ENCODE results near the gene LRRC38.

The LRRC38 gene

DNA sequence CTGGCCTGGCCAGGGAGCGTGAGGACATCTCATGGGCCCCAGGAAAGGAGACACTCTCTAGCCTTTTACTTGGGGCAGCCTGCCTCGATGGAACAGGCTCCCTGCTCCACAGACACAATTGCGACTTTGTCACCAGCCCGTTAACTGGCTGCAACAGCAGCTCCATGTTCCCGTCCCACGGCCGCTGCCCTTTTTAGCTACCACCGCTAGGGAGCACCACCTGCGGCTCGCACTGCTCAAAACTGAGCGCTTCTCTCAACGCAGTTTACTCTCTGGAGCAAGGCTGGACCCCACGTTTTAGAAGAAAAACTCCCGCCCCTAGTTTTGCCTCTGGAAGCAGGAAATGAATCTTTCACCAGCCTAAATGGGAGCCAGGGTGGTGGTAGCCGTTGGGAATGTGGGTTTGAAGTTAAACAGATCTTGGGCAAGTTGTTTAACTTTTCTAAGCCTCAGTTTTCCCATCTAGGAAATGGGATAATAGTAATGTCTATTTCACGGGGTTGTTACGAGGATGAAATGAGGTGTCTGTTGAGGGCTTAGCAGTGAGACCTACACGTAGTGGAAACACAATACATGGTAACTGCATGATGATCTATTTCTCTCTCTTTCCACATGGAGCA lies 3.5 kb upstream of the LRRC38 start:
- no peak for DNase-seq (ENCODE audit: low spot score)

DNA sequence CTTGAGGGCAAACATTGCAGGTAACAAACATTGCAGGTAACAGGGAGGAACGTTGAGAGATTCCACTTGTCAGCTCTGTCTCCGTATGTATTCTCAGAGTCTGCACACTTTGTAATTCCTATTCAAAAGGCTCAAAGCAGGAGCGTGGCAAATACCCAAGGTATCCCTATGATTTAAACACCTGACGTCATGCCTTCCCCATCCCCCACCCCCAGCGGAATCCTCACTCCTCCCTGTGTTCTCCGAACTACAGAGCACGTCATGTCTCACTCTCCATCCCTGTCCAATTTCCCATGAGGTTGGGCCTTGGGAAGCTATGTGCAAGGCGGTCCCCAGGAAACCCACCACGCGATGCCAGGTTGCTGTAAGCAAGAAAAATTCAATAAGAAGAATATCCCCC lies 2.8 kb upstream of the LRRC38 start:
- DNase-seq (ENCODE audit: low spot score), result no peak

DNA sequence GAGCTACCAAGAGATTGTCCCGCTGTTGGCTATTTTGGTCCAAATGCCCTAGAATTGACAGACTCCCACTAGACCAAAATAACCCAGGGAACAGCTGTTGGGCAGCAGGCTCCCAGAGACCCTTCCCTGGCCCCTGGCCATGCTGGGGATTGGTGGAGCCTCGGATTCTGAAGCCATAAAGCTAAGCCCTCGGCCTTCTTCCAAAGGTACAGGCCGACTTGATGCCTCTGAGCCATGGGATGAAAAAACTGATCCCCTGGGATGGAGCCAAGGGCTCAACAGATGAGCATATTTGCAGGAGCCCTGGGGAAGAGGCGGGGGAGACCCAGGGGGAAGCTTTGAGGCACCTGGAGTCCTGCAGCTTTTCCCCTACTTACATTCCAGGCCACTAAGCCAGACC lies 1.0 kb upstream of the LRRC38 start:
- no peak for DNase-seq (ENCODE audit: low spot score)

DNA sequence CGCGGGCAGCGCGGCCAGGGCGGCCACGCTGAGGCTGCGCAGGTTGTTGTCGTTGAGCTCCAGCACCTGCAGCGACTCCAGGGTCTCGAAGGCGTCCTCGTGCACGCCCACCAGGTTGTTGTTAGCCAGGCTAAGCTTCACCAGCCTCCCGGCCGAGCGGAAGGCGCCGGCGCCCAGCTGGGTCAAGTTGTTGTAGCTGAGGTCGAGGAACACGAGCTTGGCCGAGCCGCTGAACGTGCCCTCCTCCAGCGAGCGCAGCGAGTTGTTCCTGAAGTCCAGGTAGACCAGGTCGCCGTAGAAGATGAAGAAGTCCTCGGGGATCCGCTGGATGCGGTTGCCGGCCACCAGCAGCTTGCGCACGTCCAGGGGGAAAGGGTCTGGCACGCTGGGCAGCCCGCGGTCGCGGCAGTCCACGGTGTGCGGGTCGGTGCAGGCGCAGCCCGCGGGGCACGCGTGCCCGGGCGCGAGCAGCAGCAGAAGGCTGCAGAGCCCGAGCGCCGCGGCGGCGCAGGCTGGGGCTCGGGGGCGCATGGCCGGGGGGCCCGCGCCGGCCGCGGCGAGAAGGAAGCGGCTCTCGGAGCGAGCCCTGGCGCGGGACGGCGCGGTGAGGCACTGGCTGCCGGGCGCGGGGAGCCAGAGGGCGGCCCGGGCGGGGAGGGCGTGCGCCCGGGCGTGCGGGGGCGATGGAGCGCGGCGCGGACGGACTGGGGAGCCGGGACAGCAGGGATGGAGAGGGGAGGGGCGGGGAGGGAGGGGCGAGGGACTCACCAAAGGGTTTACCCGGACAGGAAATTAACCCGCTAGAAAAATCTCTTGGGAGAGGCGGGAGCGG lies 524 bp downstream of the LRRC38 start:
- DNase-seq (ENCODE audit: low spot score), result no peak

DNA sequence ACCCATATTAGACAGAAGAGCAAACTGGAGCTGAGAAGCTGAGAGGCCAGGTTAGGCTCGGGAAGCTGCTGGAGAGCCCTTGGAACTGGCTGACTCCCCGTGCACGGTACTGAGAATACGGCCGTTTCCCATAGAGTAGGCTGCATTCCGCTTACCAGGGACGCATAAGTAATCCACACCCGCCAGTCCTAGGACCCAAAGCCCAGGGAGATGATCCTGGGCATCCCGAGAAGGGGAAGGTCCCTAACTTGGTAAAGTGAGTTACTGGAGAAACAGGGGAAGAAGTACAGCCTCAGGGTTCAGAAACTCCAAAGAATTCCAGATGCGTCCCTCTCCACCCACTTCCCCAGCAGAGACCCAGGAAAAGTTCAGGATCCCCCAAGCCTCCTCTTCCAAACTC lies 1.3 kb downstream of the LRRC38 start:
- no peak for DNase-seq (ENCODE audit: low spot score)

DNA sequence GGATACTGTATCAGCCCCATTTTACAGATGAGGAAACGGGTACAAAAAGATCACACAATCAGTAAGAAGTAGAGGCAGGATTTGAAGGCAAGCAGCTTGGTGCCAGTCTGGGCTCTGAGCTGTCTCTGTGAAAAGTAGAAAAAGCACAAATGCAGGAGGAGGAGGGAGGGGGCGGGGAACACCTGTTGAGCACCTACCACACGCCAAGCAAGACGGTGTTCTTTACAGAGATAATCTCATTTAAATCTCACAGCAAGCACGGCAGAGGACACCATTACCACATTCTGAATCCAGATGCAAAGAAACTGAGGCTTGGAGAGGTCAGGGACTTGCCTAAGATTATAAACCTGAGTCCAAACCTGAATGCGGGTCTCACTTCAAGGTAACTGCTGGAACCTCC lies 3.3 kb downstream of the LRRC38 start:
- DNase-seq (ENCODE audit: low spot score), result no peak

DNA sequence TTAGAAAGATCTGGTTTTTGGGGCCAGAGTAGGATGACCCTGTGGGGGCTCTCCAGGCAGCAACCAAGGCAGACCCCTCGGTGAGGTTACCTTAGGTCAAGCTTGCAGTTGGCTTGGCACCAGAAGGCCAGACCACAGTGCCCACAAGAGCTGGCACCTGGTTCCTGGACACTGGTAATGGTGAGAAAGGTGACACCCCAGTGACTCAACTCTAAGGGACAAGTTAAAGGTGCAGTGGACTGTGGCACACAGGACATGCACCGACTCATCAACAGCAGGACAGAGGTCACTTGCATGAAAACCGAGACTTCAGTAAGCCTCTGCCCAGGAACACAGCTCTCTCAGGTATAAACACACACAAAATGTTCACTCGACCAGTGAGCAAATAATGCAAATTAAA lies 6.7 kb downstream of the LRRC38 start:
- no peak for DNase-seq (ENCODE audit: low spot score)

DNA sequence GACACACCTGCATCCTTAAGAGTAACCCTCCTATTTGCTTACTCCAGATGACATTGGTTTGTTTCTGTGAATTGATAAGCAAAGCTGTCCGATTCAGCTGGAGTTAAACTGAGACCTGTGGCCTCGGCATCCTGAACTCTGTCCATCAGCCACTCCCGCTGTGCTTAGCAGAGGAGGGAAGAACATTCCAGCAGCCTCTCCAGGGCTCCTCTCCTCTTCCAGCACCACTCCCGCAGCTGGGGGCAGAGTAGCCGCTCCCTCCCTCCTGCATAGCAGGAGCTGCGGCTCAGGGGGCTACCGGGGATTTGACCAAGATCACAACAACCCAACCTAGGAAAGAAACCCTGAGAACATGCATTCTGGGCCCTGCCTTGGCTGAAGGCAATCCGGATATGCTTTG lies 8.8 kb downstream of the LRRC38 start:
- no peak for DNase-seq (ENCODE audit: low spot score)

DNA sequence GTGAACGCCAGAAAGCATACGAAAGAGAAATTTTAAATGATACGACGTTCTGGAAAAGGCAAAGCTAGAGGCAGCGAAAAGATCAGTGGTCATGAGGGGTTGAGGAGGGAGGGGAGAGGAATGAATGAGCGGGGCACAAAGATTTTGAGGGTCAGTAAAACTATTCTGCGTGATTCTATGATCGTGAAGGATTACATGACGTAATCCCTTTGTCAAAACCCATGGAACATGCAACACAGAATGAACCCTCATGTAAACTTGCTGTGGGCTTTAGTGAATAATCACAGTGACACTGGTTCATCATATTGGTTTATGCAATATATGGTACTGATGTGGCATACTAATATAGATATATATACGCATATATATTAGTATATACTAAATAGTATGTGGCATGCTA lies 13.0 kb downstream of the LRRC38 start:
- DNase-seq (ENCODE audit: low spot score), result no peak

DNA sequence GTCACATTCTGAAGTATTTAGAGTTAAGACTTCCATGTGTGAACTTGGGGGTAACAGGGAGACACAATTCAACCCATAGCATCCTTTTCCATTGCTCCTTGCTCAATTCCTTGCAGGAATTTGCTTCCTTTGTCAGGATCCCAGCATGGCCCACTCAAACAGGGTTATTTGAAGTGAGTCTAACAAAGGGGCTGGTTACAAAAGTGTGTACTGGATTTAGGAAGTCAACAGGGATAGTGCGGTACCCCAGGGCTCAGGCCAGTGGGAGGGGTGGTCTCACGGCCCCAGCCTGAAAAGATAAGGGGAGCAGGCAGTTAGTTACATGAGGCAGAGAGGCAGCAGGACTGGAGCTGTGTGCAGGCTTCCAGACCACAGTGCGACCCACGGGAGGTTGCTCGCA lies 14.4 kb downstream of the LRRC38 start:
- no peak for DNase-seq (ENCODE audit: low spot score)

DNA sequence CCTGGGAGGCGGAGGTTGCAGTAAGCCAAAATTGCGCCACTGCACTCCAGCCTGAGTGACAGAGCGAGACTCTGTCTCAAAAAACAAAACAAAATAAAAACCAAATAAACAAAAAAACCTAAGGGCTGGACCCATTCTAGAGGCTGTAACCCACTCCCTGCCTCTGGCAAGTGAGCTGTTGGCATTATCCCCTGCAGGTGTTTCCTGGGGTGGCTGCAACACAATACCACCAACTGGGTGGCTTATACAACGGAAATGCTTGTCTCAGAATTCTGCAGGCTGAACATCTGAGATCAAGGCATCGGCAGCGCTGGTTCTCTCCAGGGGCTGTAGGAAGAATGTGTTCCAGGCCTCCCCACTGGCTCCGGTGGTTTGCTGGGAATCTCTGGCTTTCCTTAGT lies 15.2 kb downstream of the LRRC38 start:
- no peak for DNase-seq (ENCODE audit: low spot score)

DNA sequence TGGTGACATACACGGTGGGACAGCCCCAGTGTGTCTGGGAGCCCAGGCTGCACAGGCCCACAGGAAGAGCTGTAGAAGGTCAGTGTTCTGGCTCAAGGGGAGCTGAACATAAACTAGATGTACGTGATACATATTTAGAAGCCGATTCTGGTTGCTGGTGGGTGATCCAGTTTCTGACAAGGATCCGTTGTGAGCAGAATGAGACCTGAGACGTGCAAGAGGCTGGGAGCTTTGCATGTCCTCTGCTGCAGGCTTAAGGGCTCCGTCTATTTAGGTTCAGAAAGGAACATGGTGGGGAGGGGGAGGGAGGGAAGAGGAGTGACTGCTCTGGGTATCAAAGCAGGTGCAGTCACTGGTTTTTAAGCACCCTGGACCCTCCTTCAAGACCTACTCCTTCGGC lies 18.6 kb downstream of the LRRC38 start:
- no peak for DNase-seq (ENCODE audit: low spot score)

DNA sequence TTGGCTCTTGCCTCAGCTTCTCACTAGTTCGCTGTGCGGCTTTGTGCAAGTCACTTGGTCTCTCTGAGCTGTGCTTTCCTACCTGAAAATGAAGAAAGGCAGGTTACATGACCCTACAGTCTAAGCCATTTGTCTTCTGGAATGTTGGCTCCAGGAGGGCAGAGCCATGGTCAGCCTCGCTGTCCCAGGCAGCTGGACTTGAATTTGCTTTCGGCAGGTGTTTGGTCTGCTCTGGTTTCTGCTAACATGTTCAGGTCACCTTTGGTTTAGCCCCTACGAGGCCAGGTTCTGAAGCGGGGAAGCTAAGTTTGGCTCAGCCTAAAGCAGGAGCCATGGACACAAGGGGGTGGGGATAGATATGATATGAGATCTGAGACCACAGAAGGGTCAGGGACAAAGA lies 19.1 kb downstream of the LRRC38 start:
- DNase-seq (ENCODE audit: low spot score), result no peak

DNA sequence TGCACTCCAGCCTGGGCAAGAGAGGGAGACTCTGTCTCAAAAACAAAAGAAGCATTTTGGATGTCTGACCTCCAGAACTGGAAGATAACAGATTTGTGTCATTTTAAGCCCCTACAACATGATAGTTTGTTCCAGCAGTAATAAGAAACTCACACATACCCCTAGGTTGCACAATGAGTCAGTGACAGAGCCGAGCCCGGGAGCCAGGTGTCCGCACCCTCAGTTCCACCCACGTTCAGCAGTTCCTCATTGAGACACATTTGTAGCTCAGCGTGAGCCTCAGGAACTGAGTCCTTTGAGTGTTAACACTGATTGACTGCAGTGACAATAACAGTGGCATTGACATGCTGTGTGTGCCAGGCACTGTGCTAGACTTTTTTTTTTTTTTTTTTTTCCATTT lies 19.8 kb downstream of the LRRC38 start:
- no peak for DNase-seq (ENCODE audit: low spot score)

DNA sequence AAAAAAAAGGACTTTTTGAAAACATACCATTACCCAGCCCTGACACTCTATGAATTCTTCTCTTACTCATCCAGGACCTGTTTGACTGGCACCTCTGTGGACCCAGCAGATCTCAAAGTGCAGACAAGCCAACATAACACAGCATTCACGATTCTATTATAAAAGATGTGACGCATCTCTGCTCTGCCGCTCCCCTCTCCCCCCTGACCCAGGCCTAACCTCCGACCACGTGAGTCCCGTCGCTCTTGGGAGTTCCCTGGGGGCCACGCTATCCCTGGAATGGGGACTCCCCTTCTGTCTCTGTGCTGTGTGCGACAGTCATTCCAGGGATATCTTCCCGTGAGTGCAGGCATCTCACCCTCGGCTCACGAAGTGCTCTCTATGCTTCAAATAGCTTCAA lies 21.1 kb downstream of the LRRC38 start:
- DNase-seq (ENCODE audit: low spot score), result no peak

DNA sequence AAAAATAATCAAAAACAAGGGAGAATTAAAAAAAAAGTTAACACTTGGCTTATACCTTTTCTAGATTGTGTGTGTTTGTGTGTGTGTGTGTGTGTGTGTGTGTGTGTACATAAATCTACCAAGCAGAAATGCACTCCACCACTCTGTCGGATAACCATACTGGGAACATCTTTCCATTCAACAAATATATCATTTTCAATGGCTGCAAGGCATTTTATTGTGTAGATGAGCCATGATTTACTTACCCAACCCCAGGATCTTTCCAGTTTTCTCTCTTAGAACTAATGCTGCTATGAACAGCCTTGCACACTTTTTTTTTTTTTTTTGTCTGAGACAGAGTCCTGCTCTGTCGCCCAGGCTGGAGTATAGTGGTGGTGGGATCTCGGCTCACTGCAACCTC lies 25.8 kb downstream of the LRRC38 start:
- DNase-seq (ENCODE audit: low spot score), result no peak

DNA sequence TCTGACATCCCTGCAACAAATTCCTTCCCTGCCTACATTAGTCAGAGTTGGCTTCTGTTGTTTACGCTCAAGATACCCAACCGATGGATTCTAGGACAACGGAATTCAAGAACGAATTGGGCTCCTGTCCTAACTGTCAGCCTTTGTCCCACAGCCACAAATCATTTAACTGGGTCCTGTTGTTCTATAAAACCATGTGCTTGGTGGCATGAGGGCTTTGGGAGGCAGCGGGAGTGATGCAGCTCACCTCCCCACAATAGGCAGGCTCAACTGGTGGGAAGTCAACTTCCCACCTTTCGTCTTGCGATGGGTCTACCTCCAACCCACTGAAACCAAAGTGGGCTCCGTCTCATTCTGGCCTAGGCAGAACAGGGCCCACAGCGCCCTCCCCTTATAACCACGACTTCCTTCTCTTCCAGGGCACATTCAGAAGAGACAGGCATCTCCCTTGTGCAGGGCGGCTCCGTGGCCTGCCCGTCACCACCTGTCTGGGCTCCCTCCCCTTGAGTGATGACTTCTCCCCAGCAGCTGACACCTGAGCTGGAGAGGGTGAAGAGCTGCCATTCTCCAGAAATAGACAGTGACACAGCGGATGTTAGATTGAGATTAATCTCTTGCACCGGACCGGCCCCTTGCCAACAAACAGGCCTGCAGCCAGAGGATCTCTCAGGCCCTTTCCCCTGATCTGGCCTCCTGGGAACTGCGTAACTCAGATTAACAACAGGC lies 26.5 kb downstream of the LRRC38 start:
- DNase-seq (ENCODE audit: low spot score), result no peak

DNA sequence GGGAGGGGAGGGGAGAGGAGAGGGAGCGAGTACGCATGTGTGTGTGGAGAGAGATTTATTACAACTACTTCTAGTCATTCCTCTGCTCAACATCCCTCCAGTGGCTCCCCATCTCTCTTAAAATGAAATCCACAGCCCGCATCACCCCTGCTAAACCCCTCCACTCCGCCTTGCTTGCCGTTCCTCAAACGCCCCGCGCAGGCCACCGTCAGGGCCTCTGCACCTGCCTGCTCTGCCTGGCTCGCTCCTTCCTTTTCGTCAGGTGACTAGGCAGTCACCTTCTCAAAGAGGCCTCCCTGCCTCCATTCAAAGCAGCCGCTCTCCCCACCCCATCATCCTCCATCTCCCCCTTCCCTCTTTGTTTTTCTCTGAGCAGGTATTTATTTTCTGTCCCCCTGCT lies 29.9 kb downstream of the LRRC38 start:
- no peak for DNase-seq (ENCODE audit: low spot score)

DNA sequence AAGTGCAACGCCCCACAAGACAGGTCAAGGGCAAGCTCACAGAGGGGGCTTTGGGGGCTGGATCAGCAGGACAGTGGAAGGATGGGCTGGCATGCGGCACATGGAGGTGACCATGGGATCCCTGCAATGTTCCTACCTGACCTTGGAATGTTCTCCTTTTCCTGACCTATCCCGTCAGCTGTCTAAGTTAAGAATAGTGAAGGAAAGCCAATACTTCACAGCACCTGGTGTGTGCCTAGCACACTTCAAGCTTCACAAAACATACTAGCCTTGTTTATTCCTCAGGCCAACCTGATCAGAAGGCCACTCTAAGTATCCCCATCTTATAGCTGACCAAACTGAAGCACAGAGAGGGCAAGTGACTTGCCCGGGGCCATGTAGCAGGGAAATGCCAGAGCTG lies 31.2 kb downstream of the LRRC38 start:
- DNase-seq (ENCODE audit: low spot score), result no peak

DNA sequence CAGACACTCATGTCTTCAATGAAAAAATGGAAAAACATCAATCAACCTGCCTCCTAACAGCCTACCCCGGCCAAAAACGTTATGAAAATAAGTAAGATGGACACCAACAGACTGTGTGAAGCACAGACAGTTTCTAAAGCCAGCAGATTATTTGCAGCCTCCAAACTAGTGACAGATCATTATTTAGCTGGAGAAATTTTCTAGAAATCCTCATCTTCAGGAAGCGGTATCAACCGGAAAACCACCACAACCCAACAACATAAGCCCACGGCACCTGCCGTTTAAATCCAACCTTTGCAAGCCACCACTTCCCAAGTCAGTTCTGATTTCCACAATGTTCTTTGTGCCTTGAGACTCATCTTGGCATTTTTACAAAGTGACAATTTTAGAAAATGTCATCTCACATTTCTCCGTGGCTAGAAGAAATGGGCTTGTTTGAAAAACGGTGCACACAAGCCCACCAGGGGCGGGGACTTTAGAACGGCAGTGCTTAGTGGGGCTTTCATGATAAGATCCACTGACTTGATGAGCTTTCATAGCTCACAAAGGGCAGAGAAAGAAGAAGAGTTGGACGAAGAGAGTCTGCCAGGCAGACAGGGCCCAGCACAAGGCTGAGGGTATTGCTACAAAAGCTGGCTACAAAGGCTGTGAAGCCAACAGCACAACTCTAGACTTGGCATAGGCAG lies 34.5 kb downstream of the LRRC38 start:
- DNase-seq (ENCODE audit: low spot score), result no peak

DNA sequence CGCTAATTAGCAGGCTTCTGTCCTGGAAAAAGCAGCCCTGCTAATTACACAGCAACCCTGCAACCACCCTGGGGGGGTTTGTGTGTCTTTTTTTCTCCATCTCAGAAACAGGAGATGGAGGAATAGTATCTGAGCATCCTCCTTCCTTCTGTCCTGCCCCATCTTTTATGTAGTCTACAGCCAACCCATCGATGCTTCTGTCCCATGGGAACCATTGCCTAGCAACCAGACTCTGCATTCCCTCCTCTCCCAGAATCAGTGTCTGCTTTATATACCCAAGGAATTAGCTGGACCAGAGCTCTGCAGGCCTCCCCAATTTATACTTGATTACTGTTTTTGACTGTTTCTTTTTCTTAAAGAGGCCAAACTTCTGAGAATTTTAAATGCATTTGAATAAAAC lies 35.1 kb downstream of the LRRC38 start:
- DNase-seq (ENCODE audit: low spot score), result no peak

DNA sequence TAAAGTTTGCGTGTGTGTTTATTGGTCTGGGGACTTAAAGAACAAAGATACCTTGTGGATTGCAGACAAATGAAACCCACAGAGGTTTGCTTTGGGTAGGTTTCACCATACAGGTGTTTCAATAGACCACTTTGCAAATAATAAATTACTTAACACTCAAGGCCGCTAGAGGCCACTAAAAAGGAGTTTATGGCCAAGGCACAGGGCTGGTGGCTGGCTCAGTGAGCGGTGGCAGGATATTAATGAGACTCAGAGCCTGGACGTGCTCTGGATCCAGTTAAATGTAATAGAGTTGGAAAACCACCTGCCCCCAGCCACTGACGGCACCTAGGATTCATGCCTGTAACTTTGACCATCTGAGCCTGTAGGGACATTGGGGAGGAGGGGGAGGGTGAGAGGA lies 44.5 kb downstream of the LRRC38 start:
- no peak for DNase-seq (ENCODE audit: low spot score)

DNA sequence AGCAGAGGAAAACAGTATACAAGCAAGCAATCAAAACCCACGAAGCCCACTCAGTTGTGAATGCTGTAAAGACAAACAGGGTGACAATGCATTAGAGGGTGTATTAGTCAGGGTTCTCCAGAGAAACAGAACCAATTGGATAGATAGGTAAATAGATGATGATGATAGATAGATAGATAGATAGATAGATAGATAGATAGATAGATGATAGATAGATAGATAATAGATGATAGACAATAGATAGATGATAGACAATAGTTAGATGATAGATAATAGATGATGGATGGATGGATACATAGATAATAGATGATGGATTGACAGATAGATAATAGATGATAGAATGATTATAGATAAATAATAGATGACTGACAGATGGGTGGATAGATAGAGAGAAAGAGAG lies 48.3 kb downstream of the LRRC38 start:
- DNase-seq (ENCODE audit: low spot score), result no peak

Data from CD4-positive, alpha-beta T cell treated with Interleukin-15 for 4 hours (primary cell).